Fibroblast of the aortic adventitia (primary cell): Measurements from ENCODE around the gene EMILIN2. TPM values are rescaled to one million over a fixed set of nuclear protein-coding genes. Genes with fewer than 3 reads are reported as not detected.

ENCODE experiments used
- DNase-seq: peaks from one replicate; pipeline ENCODE4 v3.0.0-alpha.2; 2010; ENCODE audit warnings: low read depth
- H3K4me3 ChIP-seq: 2 replicates; pipeline ENCODE4 v1.5.1; 2011; ENCODE audit warnings: low read depth, mild to moderate bottlenecking, control low read depth, low read length, moderate library complexity
- total RNA-seq: library from RNA; depleted of rRNA; stranded (reverse); fragments of >200 nt; gene quantifications from 2 replicates; pipeline ENCODE4 v1.2.3, GENCODE V29; 2012; ENCODE audit warnings: low replicate concordance
- TF ChIP-seq, protein P1 (sequence below): IDR thresholded peaks from 2 replicates; pipeline ENCODE4 v1.5.1; 2011; ENCODE audit warnings: mild to moderate bottlenecking, low read length, control low read depth, inconsistent platforms; ENCODE audit not compliant: insufficient read depth

Gene EMILIN2
- total RNA-seq, 1 donor = 11.2 TPM

DNA sequence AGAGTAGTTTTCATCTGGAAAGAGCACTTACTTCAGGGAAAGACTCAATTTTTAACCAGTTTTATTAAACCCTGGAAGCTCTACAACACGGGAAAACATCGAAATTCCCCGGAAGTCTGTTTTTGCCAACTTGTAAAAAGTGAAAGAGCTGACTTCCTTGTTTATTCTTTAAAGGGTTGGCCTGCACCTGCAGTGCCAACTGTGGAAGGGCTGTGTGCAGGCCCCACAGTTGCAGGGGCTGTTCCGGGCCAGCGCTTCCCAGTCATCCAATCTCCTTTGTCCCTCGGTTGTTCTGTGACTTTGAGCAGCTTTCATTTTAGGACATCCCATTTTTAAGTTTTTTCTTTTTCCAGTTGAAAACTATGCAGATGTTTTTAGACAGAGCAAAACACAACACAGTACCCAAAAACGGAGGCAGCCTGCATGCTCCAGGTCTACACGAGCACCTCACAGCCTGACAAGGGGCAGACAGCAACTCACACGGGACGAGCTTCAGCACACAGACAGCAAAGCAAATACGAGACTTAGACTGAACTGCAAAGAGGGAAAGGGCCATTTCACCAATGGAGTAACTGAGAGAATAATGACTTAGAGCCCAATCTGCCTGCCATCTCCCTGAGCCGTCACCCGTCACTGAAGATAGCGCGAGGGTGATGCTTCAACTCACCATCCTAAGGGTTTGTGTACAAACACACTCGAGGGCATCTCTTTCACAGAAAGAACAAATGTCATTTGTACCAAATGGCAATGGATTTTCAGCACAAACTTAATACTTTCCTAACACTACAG lies 70.6 kb downstream of the EMILIN2 start:
- TF ChIP-seq, protein P1, sequence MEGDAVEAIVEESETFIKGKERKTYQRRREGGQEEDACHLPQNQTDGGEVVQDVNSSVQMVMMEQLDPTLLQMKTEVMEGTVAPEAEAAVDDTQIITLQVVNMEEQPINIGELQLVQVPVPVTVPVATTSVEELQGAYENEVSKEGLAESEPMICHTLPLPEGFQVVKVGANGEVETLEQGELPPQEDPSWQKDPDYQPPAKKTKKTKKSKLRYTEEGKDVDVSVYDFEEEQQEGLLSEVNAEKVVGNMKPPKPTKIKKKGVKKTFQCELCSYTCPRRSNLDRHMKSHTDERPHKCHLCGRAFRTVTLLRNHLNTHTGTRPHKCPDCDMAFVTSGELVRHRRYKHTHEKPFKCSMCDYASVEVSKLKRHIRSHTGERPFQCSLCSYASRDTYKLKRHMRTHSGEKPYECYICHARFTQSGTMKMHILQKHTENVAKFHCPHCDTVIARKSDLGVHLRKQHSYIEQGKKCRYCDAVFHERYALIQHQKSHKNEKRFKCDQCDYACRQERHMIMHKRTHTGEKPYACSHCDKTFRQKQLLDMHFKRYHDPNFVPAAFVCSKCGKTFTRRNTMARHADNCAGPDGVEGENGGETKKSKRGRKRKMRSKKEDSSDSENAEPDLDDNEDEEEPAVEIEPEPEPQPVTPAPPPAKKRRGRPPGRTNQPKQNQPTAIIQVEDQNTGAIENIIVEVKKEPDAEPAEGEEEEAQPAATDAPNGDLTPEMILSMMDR = no peak
- H3K4me3 ChIP-seq = no peak overlapping the region
- DNase-seq = no peak

- TF ChIP-seq, protein P1 = no peak
- DNase-seq = no peak
- no peak overlapping the region for H3K4me3 ChIP-seq
Measured at GRCh38 chr18:2918761-2919550, 72.2 kb downstream of the EMILIN2 start.

DNA sequence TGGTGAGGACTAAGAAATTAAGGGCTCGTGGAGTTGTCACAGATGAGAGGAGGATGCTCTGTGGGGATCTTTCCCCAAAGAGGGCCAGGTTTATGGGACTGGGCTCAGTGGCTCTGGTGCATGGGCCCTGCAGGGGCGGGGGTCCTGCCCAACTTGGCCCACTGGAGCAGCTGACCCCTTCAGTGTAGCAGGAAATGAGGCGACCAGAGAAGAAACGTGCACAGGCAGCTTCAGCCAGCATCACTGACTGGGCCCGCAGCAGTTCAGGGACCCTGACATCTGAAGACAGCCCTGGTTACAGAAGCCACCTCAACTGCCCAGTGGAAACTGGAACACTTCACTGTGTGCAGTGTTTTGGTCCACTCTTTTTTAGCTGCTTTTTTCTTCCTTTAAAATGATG lies 72.8 kb downstream of the EMILIN2 start:
- H3K4me3 ChIP-seq = no peak overlapping the region
- no peak for DNase-seq
- TF ChIP-seq, protein P1 = no peak

DNA sequence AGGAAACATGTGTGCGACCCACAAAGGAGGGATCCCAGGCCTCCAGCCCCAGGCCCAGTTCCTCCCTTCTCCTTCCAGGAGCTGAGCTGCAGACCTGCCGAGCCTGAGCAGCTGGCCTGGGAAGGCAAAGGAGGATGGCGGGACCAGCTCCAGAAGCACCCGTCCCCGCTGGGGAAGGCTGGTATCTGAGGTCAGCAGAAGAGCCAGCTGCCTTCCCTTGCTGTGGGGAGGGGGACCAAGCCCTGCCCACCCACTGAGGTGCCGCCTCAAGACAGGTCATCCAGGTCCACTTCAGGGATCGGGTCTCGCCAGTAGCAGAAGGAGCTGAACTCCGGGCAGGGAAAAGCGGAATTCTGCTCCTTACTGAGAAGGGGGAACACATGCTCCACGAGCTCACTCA lies 73.2 kb downstream of the EMILIN2 start:
- no peak for DNase-seq
- TF ChIP-seq, protein P1 = no peak

GRCh38 chr18:2920546-2921343 lies 73.9 kb downstream of the EMILIN2 start:
- DNase-seq = no peak
- H3K4me3 ChIP-seq = no peak overlapping the region
- TF ChIP-seq, protein P1 = no peak

More for the DNA sequence above, 73.2 kb downstream of the EMILIN2 start:
- no peak overlapping the region for H3K4me3 ChIP-seq

DNA sequence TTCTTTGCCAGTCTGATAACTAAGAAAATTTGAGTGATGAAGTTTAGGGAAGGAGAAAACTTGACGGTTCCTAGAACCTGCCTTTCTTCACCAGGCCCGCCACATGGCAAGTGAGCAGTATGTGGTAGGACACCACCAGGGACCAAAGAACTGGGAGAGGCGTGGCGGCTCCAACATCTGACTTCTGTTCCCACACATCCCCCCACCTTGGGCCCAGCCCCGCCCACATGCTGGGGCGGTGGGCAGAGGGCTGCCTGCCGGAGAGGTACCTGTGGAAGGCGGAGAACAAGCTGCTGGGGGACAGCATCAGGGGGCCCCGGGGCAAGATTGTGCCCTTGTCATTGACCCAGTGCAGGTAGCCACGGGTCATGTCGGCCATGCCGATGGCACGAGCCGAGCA lies 75.0 kb downstream of the EMILIN2 start:
- TF ChIP-seq, protein P1 = no peak
- no peak for DNase-seq
- H3K4me3 ChIP-seq = no peak overlapping the region
